GM12878 (cell line): Measurements from ENCODE around the gene CREBBP. TPM values are rescaled to one million over a fixed set of nuclear protein-coding genes. Genes with fewer than 3 reads are reported as not detected.

Source experiments
- ATAC-seq: fragments of 200-7000 bp; cut with Tn5 transposase; 3 replicates; pipeline ENCODE4 v1.9.1; 2020; ENCODE audit warnings: mild to moderate bottlenecking, moderate library complexity
- BruUV-seq: library from RNA; stranded (reverse); fragments of 400-500 nt; replicated peaks from 2 replicates; lab custom pipeline; 2021; lab: Mats Ljungman, UMichigan
- CTCF ChIA-PET: fragments of 300-600 bp; sonication (Branson Sonifier 250); formaldehyde crosslinking; extraction: SDS; loops from one replicate; lab custom pipeline; 2021; ENCODE audit warnings: inconsistent platforms; lab: Yijun Ruan, JAX
- POLR2A ChIA-PET: fragments of 350-600 bp; formaldehyde crosslinking; extraction: SDS; loops from one replicate; lab custom pipeline; 2021; ENCODE audit warnings: inconsistent platforms; lab: Charles Lee
- RAD21 ChIA-PET: fragments of 300-600 bp; sonication (Branson Sonifier 250); formaldehyde crosslinking; loops from one replicate; lab custom pipeline; 2023; ENCODE audit warnings: antibody characterized with exemption; ENCODE audit not compliant: unreplicated experiment; lab: Charles Lee
- SMC1A ChIA-PET: fragments of 300-600 bp; sonication (Branson Sonifier 250); formaldehyde crosslinking; loops from one replicate; lab custom pipeline; 2023; ENCODE audit not compliant: unreplicated experiment, uncharacterized antibody; lab: Charles Lee
- DNase-seq: peaks from one replicate; pipeline ENCODE4 v3.0.0-alpha.2; 2011; ENCODE audit warnings: low read depth, low spot score
- FAIRE-seq: peaks from 3 replicates; lab custom pipeline; 2011; peaks lifted over from hg19 to GRCh38; lab: Jason Lieb, UNC
- H2AFZ ChIP-seq: 2 replicates; pipeline ENCODE4 v1.6.0; 2011; ENCODE audit warnings: low read depth, low read length, control low read depth; ENCODE audit not compliant: control insufficient read depth
- H3K27ac ChIP-seq: 2 replicates; pipeline ENCODE4 v1.5.1; 2011; ENCODE audit warnings: control low read depth; ENCODE audit not compliant: control insufficient read depth, insufficient read depth
- H3K27me3 ChIP-seq, 2 experiments: replicated peaks in 1 of 2; 2 replicates each; pipeline versions ENCODE4 v1.6.0 to v1.6.1; 2011; ENCODE audit warnings: low read length in 1 of 2; ENCODE audit not compliant: control insufficient read depth in 2 of 2, insufficient read depth in 2 of 2
- H3K36me3 ChIP-seq, 2 experiments: 2 replicates each; pipeline ENCODE4 v1.5.1; 2011; ENCODE audit warnings: low read length in 1 of 2; ENCODE audit not compliant: control insufficient read depth in 2 of 2, insufficient read depth in 2 of 2
- H3K4me1 ChIP-seq: 2 replicates; pipeline ENCODE4 v1.6.1; 2011; ENCODE audit warnings: mild to moderate bottlenecking, low read length, moderate library complexity, mixed read lengths; ENCODE audit not compliant: control insufficient read depth, insufficient read depth
- H3K4me2 ChIP-seq: 2 replicates; pipeline ENCODE4 v1.6.0; 2011; ENCODE audit warnings: control low read depth; ENCODE audit not compliant: control insufficient read depth, insufficient read depth
- H3K4me3 ChIP-seq: fragments of 200-600 bp; sonication (generic); 2 replicates; pipeline ENCODE4 v1.5.1; 2016
- H3K79me2 ChIP-seq: 2 replicates; pipeline ENCODE4 v1.6.0; 2011; ENCODE audit warnings: low read length; ENCODE audit not compliant: control insufficient read depth, insufficient read depth
- H3K9ac ChIP-seq: 2 replicates; pipeline ENCODE4 v1.8.0; 2011; ENCODE audit warnings: low read length, control low read depth, mixed read lengths; ENCODE audit not compliant: control insufficient read depth, insufficient read depth
- H3K9me3 ChIP-seq: replicated peaks from 3 replicates; pipeline ENCODE4 v1.5.1; 2011; ENCODE audit warnings: mild to moderate bottlenecking, low read length; ENCODE audit not compliant: control insufficient read depth, insufficient read depth
- H4K20me1 ChIP-seq: 2 replicates; pipeline ENCODE4 v1.6.0; 2011; ENCODE audit not compliant: control insufficient read depth, insufficient read depth
- E2F8 ChIP-seq: fragments of 450-650 bp; IDR thresholded peaks from 2 replicates; pipeline ENCODE4 v1.6.1; 2018; ENCODE audit warnings: mild to moderate bottlenecking, low read depth, moderate library complexity; ENCODE audit not compliant: partially characterized antibody
- HCFC1 ChIP-seq: fragments of 150-350 bp; IDR thresholded peaks from 2 replicates; pipeline ENCODE4 v1.6.1; 2014; ENCODE audit warnings: low read length
- MYB ChIP-seq: fragments of 150-350 bp; IDR thresholded peaks from 2 replicates; pipeline ENCODE4 v1.6.1; 2014; ENCODE audit warnings: mild to moderate bottlenecking, low read depth, low read length, borderline replicate concordance
- NFXL1 ChIP-seq: fragments of 450-650 bp; IDR thresholded peaks from 2 replicates; pipeline ENCODE4 v1.6.1; 2017; ENCODE audit warnings: antibody characterized with exemption, mild to moderate bottlenecking, borderline replicate concordance
- TAF1 ChIP-seq: IDR thresholded peaks from 2 replicates; pipeline ENCODE4 v1.6.1; 2011; ENCODE audit warnings: mild to moderate bottlenecking, low read depth, low read length, borderline replicate concordance
- ZNF384 ChIP-seq: IDR thresholded peaks from 2 replicates; pipeline ENCODE4 v1.6.1; 2012; ENCODE audit warnings: low read depth, mild to moderate bottlenecking, low read length, improper control_type of control experiment, borderline replicate concordance
- WGBS: methylation state at CpG from one replicate; pipeline ENCODE4 v1.1.6; 2016; ENCODE audit warnings: low lambda C conversion rate; ENCODE audit not compliant: insufficient replicate concordance, insufficient coverage; ENCODE audit errors: missing lambda C conversion rate; 5-methylcytosine and 5-hydroxymethylcytosine counted together
- in situ Hi-C: fragments of 300-500 bp; cut with MboI; formaldehyde crosslinking; loops from 9 replicates; pipeline ENCODE4 v1.14.3; 2018; ENCODE audit warnings: mixed read lengths
- intact Hi-C: fragments of 100-400 bp; cut with micrococcal nuclease; formaldehyde crosslinking; loops from one replicate; pipeline ENCODE4 v1.14.2; 2022; ENCODE audit not compliant: unreplicated experiment
- polyA plus RNA-seq, 11 experiments: library from polyadenylated mRNA; depleted of rRNA in 4 of 11; unstranded in 6 of 11; stranded (reverse) in 5 of 11; fragments of >200 nt; fragmentation: Nextera tagmentation in 4 of 11; fragmentation: Illumina TruSeq in 1 of 11; extraction: Ambion mirVana in 4 of 11; extraction: Trizol in 1 of 11; gene quantifications; 1 replicate in 1 of 11; 2 replicates in 10 of 11; pipeline versions ENCODE4 v1.2.1 to v1.2.3, GENCODE V29; 2011 to 2016; ENCODE audit warnings: inconsistent platforms in 2 of 11, missing spikeins in 2 of 11, low read depth in 1 of 11
- total RNA-seq, 4 experiments: library from RNA; depleted of rRNA in 3 of 4; stranded (reverse); fragments of >200 nt in 3 of 4; fragmentation: Illumina TruSeq in 1 of 4; extraction: Trizol in 1 of 4; gene quantifications; 2 replicates each; pipeline versions ENCODE4 v1.2.1 to v1.2.3, GENCODE V29; 2013 to 2021
- TF ChIP-seq, protein P1 (sequence below): IDR thresholded peaks from 2 replicates; pipeline ENCODE4 v1.6.1; 2011; ENCODE audit warnings: mild to moderate bottlenecking, low read depth, low read length, moderate library complexity; ENCODE audit not compliant: insufficient replicate concordance

The CREBBP gene
- total and polyA plus RNA-seq, 10 of the 15 experiments (the other 5 are each of a cell fraction or from before 2014, with no cell fraction given): 3.4 to 32.7 (median 7.9) TPM

GRCh38 chr16:3737181-3737580 lies 143.3 kb downstream of the CREBBP start:
- ATAC-seq (no peak), FAIRE-seq (no peak)
- ChIA-PET SMC1A (no interaction called here), RAD21 (no interaction called here), CTCF (no interaction called here), POLR2A (interaction anchor here (0.5 kb wide), 1 partner anchor 893 kb away, joined by 3 read pairs; no protein-coding TSS in a partner anchor)
- H3K4me2 ChIP-seq: no peak overlapping the region
- WGBS: 90% methylated on average over 4 of the region's 8 CpGs
- BruUV-seq: no TSS peak
- H4K20me1 ChIP-seq: no peaks in the 10 kb centered on the region; the same call in 1 of the 2 replicates
- no peaks in the 10 kb centered on the region for H3K27me3 ChIP-seq
- H3K4me3 ChIP-seq: no peak overlapping the region
- no peaks in the 10 kb centered on the region for H3K79me2 ChIP-seq
- H2AFZ ChIP-seq: no peak overlapping the region
- no peak for TF ChIP-seq MYB
- TF ChIP-seq, protein P1, sequence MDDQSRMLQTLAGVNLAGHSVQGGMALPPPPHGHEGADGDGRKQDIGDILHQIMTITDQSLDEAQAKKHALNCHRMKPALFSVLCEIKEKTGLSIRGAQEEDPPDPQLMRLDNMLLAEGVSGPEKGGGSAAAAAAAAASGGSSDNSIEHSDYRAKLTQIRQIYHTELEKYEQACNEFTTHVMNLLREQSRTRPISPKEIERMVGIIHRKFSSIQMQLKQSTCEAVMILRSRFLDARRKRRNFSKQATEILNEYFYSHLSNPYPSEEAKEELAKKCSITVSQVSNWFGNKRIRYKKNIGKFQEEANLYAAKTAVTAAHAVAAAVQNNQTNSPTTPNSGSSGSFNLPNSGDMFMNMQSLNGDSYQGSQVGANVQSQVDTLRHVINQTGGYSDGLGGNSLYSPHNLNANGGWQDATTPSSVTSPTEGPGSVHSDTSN: no peak
- TF ChIP-seq NFXL1: no peak
- no peak for TF ChIP-seq TAF1
- TF ChIP-seq E2F8: no peak
- TF ChIP-seq HCFC1: no peak
- no peak for TF ChIP-seq ZNF384
- TF ChIP-seq, all 136 proteins: peak for 0
- H3K36me3 ChIP-seq: peaks cover 25 to 33% of the 10 kb centered on the region in 2 experiments
- no peaks in the 10 kb centered on the region for H3K4me1 ChIP-seq
- intact Hi-C loops (no loop called here), in situ Hi-C loops (no loop called here)
- no peak overlapping the region for H3K27ac ChIP-seq
- no peak overlapping the region for H3K9ac ChIP-seq
- H3K9me3 ChIP-seq: no peaks in the 10 kb centered on the region
- no peak for DNase-seq
